Measurements from ENCODE around the gene TMEM273.
"Not testable (repeated sequence)": the region's sequence is repeated elsewhere in the genome, so short reads cannot be mapped to it uniquely, and the experiment has no call there.

Gene TMEM273

GRCh38 chr10:49204119-49204518 is 15.9 kb upstream of the TMEM273 start:
- DNase-seq (ENCODE audit: low spot score), result no peak

DNA sequence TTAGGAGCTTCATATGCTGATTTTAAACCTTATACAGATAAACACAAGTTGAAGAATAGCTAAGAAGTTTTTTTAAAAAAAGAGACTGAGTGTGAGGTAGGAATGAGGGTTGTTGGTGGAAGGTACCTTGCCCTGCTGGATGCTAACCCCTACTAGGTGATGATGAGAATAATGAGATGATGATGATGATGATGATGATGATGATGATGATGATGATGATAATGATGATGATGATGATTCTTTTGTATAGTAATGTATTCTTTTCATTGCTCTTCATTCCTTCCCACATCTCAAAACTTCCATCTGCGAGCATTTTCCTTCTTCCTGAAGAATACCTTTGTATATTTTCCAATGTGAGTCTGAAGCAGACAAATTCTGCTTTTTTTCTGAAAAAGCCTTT is 14.1 kb upstream of the TMEM273 start:
- DNase-seq (ENCODE audit: low spot score), result no peak

DNA sequence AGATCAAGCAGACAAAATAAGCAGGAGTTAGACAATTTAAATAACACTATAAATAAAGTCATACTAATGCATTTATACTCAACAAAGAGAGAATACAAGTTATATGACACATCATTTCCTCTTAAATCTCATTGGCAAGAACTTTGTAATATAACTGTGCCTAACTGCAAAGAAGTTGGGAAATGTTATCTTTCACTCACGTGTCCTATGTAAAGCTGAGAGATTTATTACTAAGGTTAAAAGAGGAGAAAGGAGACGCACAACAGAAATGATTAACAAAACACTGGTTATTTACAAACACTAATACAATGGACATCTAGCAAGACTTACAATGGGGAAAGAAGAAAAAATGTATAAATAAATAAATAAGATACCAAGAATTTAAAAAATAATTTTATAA is 12.7 kb upstream of the TMEM273 start:
- DNase-seq (ENCODE audit: low spot score), result no peak

DNA sequence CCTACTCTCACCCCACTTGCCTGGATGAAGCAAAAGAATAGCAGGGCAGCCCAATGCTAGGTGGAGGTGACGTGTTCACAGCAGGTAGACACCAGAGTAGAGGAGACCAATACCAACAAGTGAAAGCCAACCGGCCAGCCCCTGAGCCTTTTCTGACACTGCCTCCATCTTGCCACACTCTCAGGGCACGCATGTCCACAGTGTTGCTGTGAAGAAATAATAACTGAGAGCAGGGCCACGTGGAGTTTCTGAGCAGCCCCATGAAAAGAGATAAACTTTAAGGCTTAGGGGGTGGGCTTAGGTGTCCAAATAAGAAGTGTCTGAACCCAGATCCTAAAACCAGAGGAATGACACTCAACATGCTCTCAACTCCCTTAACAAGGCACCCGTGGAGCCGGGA is 9.0 kb upstream of the TMEM273 start:
- DNase-seq (ENCODE audit: low spot score), result no peak

GRCh38 chr10:49195864-49196263 is 7.7 kb upstream of the TMEM273 start:
- DNase-seq (ENCODE audit: low spot score), result not testable (repeated sequence)

DNA sequence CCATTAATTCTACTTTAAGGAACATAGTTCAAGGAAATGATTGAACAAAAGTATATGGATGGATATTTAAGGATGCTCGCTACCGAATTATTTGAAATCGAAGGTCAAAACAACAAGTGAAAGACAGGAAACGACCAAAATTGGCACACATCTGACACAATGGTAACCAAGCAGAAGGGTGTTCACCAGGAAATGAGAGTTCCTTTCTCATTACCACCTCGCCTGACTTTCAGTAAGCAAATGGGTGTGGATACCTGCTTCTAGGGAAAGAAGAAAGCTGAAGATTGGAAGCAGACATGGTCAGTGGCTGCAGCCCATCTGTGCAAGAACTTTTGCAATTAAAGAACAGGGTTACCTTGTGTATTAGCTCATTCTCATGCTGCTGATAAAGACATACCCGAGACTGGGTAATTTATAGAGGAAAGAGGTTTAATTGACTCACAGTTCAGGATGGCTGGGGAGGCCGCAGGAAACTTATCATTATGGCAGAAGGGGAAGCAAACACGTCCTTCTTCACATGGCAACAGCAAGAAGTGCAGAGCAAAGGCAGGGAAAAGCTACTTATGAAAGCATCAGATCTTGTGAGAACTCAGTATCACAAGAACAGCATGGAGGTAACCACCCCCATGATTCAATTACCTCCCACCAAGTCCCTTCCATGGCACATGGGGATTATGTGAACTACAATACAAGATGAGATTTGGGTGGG is 6.2 kb upstream of the TMEM273 start:
- DNase-seq (ENCODE audit: low spot score), result no peak

- DNase-seq (ENCODE audit: low spot score), result no peak
These were observed 3.2 kb upstream of the TMEM273 start for GRCh38 chr10:49191349-49191748.

- DNase-seq (ENCODE audit: low spot score), result no peak
These were observed 1.2 kb upstream of the TMEM273 start for GRCh38 chr10:49189422-49189821.

DNA sequence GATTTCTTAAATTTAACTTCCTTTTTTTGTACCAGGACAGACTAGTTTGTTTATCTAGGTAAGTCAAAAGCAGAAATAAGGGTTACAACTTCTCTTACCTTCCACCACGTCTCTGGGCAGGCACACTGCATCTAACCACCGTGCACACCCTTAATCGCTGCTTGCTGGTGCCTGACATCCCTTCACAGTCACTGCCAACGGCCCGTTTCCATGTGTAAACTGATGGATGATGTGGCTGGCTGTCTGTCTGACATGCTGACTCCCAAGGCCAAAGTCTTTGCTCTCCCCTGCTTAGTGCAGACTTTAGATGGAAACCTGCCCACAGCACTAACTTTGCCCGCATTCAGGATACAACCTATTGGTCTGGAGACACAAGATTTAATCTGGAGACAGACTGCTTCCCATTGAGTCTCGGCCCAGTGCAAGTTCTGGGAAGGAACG is 1.1 kb downstream of the TMEM273 start:
- no peak for DNase-seq (ENCODE audit: low spot score)

DNA sequence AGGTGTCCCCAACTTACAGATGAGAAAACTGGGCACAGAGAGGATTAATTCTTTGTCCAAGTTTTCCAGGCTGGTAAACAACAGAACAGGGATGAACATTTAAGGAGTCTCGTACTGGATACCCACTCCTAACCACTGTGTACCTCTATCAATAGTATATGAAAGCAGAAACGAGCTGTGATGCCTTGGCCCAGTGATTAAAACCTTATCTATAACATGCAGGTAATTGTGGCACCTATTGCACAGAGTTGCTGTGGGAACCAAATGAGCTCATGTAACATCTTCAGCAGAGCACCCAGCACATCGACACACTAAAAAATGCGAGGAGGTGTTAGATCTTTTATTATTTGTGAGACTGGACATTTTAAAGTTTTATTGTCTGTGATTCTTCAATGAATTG is 1.6 kb downstream of the TMEM273 start:
- no peak for DNase-seq (ENCODE audit: low spot score)

DNA sequence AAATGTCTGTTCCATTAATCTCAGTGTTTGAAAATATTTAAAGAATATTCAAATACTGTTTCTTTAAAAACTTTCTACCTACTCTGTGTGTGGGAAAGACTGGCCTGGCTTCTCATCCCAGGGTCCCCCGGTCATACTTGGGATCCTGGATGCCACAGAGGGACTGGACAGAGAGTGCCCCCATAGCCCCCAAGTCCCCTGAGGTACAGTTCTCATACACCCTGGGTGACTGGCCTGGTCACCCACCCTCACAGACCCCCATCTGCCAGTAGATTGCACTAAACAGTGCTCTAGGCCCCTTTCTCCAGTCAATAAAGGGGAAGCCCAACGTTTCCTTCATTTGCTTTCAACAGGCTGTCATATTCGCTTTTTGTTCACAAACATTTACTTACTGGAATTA is 3.0 kb downstream of the TMEM273 start:
- no peak for DNase-seq (ENCODE audit: low spot score)

GRCh38 chr10:49184642-49185111 is 3.5 kb downstream of the TMEM273 start:
- no peak for DNase-seq (ENCODE audit: low spot score)

DNA sequence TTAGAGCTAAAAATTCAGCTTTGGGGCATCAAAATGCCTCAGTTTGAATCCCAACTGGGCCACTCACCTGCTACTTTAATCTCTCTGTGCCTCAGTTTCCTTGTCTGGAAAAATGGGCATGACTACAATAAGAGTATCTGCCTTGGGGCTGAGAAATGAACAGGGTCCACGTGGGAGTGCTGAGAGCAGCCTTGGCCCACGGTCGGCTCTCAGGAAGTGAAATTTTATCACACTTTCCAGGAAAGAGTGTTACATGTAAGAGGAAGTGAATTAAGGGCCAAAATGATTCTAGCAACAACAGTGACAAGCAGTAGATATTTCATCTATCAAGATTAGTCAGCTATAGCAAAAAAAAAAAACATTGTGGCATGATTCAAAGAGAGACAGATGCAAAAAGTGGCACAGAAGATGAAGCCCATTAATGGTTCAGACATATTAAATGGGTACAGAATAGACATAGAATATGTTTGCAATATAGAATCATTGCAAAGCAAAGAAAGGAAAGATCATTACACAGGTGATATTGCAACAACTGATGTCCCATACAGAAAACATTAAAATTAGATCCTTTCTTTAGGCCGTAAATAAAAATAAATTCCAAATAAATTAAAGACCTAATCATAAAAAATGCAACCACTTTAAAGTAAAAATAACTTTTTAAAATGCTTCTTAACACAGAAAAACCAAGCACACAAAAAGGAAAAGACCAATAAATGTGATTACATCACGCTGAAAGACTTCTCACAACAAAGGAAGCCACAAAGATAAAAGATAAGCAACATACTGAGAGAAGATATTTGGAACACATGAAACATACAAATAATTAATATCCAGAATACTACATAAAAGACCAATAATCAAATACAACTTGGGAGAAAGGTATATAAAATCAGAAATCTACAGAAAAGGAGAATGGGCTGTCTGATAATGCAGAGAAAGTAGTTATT is 4.3 kb downstream of the TMEM273 start:
- DNase-seq (ENCODE audit: low spot score), result no peak

GRCh38 chr10:49182776-49183175 is 5.4 kb downstream of the TMEM273 start:
- DNase-seq (ENCODE audit: low spot score), result no peak

- DNase-seq (ENCODE audit: low spot score), result no peak
These were observed 7.7 kb downstream of the TMEM273 start for GRCh38 chr10:49180444-49180860.

DNA sequence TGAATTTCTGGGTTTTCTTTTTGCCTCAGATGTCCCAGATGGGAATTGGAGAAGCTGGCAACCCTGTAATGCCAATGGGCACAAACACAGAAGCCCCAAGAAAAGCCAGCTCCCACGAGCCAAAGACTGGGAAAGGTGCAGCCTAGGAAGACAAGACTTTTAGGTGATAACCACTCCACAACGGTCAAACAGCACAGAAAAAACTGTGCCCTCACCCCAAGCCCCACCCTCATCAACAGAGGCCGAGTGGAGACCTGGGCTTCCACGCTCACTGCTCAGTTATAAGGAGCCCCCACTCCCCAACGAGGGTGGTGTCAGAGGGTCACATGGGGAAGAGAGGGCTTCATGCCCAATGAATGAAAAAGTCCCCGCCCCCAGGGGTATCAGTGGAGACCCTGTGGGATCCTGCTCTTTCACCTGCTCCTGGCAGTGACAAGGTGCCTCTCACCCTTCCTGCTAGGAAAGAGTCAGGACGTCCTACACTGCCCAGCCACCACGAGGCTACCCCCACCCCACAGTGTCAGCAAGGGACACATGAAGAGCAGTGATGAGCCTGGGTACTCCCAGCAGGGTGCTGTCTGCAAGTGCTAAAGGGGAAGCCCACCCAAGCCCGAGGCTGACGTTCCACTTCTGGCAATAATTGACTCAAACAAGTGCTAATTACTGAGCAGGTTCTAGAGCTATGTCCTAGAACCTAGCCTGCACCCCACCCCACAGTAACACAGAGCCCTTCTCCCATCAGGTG is 8.3 kb downstream of the TMEM273 start:
- no peak for DNase-seq (ENCODE audit: low spot score)

DNA sequence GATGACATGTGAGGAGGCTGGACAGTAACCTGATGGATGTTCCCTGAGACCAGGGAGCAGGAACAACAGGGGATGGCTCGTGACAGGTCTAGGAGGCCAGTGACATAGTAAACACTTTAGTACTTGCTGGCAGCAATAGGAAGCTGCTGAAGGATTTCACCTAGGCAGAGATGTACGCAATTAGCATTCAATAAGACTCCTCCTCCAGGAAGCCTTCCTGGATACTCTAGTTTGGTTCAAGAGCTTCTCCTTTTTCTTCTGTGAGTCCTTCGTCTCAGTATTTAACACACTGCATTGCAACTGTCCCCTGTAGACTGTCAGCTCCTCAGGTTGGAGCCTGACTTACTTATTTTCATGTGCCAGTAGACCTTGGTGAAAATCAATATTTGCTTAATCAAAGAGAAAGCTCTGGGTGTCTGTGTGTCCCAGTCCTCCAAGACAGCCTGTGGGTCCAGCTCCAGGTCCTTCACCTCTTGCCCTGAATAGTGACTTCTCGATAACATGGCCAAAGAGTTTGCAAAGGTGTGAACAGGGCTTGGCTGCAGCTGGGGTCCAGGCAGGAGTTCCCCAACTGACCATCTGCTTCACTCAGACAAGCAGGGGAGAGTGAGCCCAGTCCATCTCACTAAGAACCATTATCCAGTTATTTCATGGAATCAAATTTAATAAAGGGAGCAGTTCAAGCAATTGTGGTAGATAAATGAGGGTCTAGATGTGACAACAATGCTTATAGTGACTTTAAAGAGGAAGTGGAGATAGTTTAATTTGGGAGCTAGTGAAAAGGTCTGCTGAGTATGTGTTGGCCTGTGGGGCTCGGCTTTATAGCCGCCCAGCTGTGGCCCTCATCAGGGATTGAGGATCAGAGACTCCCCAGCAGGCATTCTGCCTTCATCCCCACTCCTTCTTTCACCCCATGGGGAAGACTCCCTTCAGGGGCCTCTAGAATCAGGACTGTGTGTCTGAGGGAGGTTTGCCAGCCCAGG is 9.4 kb downstream of the TMEM273 start:
- no peak for DNase-seq (ENCODE audit: low spot score)

- no peak for DNase-seq (ENCODE audit: low spot score)
These were observed 10.5 kb downstream of the TMEM273 start for GRCh38 chr10:49177391-49178355.

DNA sequence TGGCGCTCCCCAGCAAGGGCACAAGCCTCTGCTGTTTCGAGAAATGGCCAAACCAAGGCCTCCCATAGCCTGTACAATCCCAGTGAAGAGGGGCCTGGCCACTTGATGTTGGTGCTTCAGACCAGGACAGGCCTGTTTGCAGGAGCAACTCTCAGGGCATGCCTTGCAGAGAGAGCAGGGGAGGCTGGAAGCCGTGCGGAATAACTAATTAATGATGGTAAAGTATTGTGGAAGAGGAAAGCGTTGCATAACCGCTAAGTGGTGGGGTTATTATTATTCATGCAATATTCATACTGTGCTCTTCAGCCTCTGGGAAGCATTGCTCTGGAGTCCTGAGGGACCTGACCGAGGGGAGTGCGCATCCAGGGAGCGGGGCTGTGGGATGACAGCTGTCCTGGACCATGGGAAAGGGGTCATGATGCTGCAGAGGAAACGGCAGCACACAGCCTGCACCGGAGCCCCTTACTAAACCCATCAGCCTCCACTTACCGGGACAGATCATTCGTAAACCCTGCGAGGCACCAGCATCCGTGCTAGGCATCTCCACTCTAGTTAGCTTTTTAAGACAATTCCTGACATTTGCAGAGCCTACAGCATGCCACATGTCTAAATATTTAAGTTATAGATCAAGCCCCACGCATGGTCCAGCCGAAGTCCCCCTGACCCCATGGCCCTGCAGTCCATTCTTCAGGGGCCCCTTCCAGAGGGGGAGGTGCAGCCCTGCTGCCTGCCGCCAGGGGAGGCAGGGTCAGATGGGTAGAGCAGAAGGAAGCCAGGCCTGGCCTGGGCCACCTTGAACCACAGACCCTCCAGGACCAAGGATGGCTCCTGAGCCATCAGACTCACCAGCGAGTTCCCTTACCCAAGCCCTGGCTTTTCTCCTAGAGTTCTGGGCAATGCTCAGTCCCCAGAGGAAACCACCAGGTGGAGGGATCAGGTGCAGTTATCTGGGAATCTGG is 11.6 kb downstream of the TMEM273 start:
- DNase-seq (ENCODE audit: low spot score), result no peak
